T-helper 2 cell treated with Interferon-gamma antibody and Interleukin-4, amounts not matched to agents 5 μg/mL and 100 μg/mL, for 36 hours (primary cell): ENCODE data around the gene PEAR1.

Experiments used
- DNase-seq: peaks from one replicate; pipeline ENCODE4 v3.0.0; 2021; ENCODE audit warnings: low spot score
- H3K27ac Mint-ChIP-seq: one replicate; pipeline ENCODE4 v1.8.0; 2021; ENCODE audit warnings: mild to moderate bottlenecking, mixed read lengths
- H3K27me3 Mint-ChIP-seq: one replicate; pipeline ENCODE4 v1.8.0; 2021; ENCODE audit warnings: low read depth, mixed read lengths
- H3K36me3 Mint-ChIP-seq: one replicate; pipeline ENCODE4 v1.8.0; 2021; ENCODE audit warnings: low read depth, mixed read lengths
- H3K4me1 Mint-ChIP-seq: one replicate; pipeline ENCODE4 v1.8.0; 2021; ENCODE audit warnings: low read depth, mixed read lengths
- H3K4me3 Mint-ChIP-seq: one replicate; pipeline ENCODE4 v1.8.0; 2022; ENCODE audit warnings: mild to moderate bottlenecking, moderate library complexity, mixed read lengths
- H3K9me3 Mint-ChIP-seq: one replicate; pipeline ENCODE4 v1.8.0; 2021; ENCODE audit warnings: mixed read lengths

Gene PEAR1

GRCh38 chr1:156964441-156964840 lies 70.9 kb downstream of the PEAR1 start:
- H3K27ac Mint-ChIP-seq: no peak overlapping the region
- H3K36me3 Mint-ChIP-seq: peaks cover 15% of the 10 kb centered on the region
- H3K9me3 Mint-ChIP-seq: peaks cover 7% of the 10 kb centered on the region
- DNase-seq: no peak
- peaks cover 34% of the 10 kb centered on the region for H3K27me3 Mint-ChIP-seq
- H3K4me3 Mint-ChIP-seq: no peak overlapping the region
- H3K4me1 Mint-ChIP-seq: peaks cover 28% of the 10 kb centered on the region
